Measurements from ENCODE around the gene CLEC2A.

GRCh38 chr12:9977916-9978315 lies 45.7 kb upstream of the CLEC2A start:
- TF ChIP-seq SMC3 (conservative IDR thresholded peaks at IDR 0.05; ENCODE audit: poor library complexity) = no peak
- TF ChIP-seq, protein P1, sequence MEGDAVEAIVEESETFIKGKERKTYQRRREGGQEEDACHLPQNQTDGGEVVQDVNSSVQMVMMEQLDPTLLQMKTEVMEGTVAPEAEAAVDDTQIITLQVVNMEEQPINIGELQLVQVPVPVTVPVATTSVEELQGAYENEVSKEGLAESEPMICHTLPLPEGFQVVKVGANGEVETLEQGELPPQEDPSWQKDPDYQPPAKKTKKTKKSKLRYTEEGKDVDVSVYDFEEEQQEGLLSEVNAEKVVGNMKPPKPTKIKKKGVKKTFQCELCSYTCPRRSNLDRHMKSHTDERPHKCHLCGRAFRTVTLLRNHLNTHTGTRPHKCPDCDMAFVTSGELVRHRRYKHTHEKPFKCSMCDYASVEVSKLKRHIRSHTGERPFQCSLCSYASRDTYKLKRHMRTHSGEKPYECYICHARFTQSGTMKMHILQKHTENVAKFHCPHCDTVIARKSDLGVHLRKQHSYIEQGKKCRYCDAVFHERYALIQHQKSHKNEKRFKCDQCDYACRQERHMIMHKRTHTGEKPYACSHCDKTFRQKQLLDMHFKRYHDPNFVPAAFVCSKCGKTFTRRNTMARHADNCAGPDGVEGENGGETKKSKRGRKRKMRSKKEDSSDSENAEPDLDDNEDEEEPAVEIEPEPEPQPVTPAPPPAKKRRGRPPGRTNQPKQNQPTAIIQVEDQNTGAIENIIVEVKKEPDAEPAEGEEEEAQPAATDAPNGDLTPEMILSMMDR (IDR thresholded peaks at IDR 0.05; ENCODE audit: poor library complexity, severe bottlenecking) = no peak

All from neural cell (in vitro differentiated cells).